Mesenchymal stem cell (in vitro differentiated cells and primary cell): ENCODE measurements around the gene ARHGAP20.

Experiments used
- DNase-seq: peaks from one replicate; pipeline ENCODE4 v3.0.0-alpha.2; 2013
- H2AFZ ChIP-seq: one replicate; pipeline ENCODE4 v1.6.1; 2013; ENCODE audit warnings: low read depth, mild to moderate bottlenecking, control low read depth, inconsistent platforms, low read length, moderate library complexity
- H2AK5ac ChIP-seq: 2 replicates; pipeline ENCODE4 v1.6.1; 2013; ENCODE audit warnings: low read length, moderate library complexity, mild to moderate bottlenecking, inconsistent platforms; ENCODE audit not compliant: severe bottlenecking
- H2BK120ac ChIP-seq: one replicate; pipeline ENCODE4 v1.6.1; 2013; ENCODE audit warnings: low read depth, mild to moderate bottlenecking, inconsistent platforms, low read length, moderate library complexity
- H2BK12ac ChIP-seq, 2 experiments: one replicate each; pipeline ENCODE4 v1.6.1; 2013; ENCODE audit warnings: inconsistent platforms in 2 of 2, low read length in 2 of 2, mild to moderate bottlenecking in 2 of 2, moderate library complexity in 2 of 2, control low read depth in 1 of 2
- H2BK15ac ChIP-seq: one replicate; pipeline ENCODE4 v1.6.1; 2013; ENCODE audit warnings: mild to moderate bottlenecking, low read depth, inconsistent platforms; ENCODE audit not compliant: poor library complexity, severe bottlenecking
- H2BK5ac ChIP-seq: 2 replicates; pipeline ENCODE4 v1.6.1; 2013; ENCODE audit warnings: low read depth, mild to moderate bottlenecking, low read length, control low read depth, inconsistent platforms; ENCODE audit not compliant: poor library complexity, severe bottlenecking
- H3K14ac ChIP-seq, 2 experiments: one replicate each; pipeline ENCODE4 v1.6.1; 2013; ENCODE audit warnings: inconsistent platforms in 2 of 2, low read length in 2 of 2, control low read depth in 1 of 2, mild to moderate bottlenecking in 1 of 2, moderate library complexity in 1 of 2
- H3K18ac ChIP-seq, 2 experiments: one replicate each; pipeline ENCODE4 v1.6.1; 2013; ENCODE audit warnings: inconsistent platforms in 2 of 2, low read length in 2 of 2, control low read depth in 1 of 2, low read depth in 1 of 2, mild to moderate bottlenecking in 1 of 2
- H3K23ac ChIP-seq, 2 experiments: one replicate each; pipeline ENCODE4 v1.6.1; 2013; ENCODE audit warnings: inconsistent platforms in 2 of 2, low read length in 2 of 2, mild to moderate bottlenecking in 2 of 2, moderate library complexity in 2 of 2, control low read depth in 1 of 2
- H3K27ac ChIP-seq: 2 replicates; pipeline ENCODE4 v1.5.1; 2013; ENCODE audit warnings: mild to moderate bottlenecking, moderate library complexity, low read length, control low read depth, inconsistent platforms; ENCODE audit not compliant: poor library complexity, severe bottlenecking
- H3K27me3 ChIP-seq, 2 experiments: 2 replicates each; pipeline versions ENCODE4 v1.6.1 to v1.7.0; 2013; ENCODE audit warnings: low read length in 2 of 2, mild to moderate bottlenecking in 2 of 2, moderate library complexity in 2 of 2, control low read depth in 1 of 2, inconsistent platforms in 1 of 2; ENCODE audit not compliant: control insufficient read depth in 1 of 2, insufficient read depth in 1 of 2
- H3K36me3 ChIP-seq, 2 experiments: 2 replicates each; pipeline versions ENCODE4 v1.6.1 to v1.7.0; 2013; ENCODE audit warnings: low read length in 2 of 2, control low read depth in 1 of 2, inconsistent platforms in 1 of 2, low read depth in 1 of 2, mild to moderate bottlenecking in 1 of 2; ENCODE audit not compliant: insufficient read depth in 2 of 2, control insufficient read depth in 1 of 2
- H3K4ac ChIP-seq, 2 experiments: one replicate each; pipeline ENCODE4 v1.6.1; 2013; ENCODE audit warnings: inconsistent platforms in 2 of 2, low read length in 2 of 2, mild to moderate bottlenecking in 2 of 2, moderate library complexity in 2 of 2, control low read depth in 1 of 2, low read depth in 1 of 2
- H3K4me1 ChIP-seq: 2 replicates; pipeline ENCODE4 v1.6.1; 2013; ENCODE audit warnings: low read depth, low read length, control low read depth; ENCODE audit not compliant: control insufficient read depth, insufficient read depth
- H3K4me2 ChIP-seq: 2 replicates; pipeline ENCODE4 v1.6.1; 2013; ENCODE audit warnings: low read length, mild to moderate bottlenecking, inconsistent platforms; ENCODE audit not compliant: poor library complexity, severe bottlenecking
- H3K4me3 ChIP-seq, 2 experiments: 2 replicates each; pipeline versions ENCODE4 v1.5.1 to v1.7.0; 2013; ENCODE audit warnings: low read length in 2 of 2, mild to moderate bottlenecking in 2 of 2, control low read depth in 1 of 2, low read depth in 1 of 2; ENCODE audit not compliant: insufficient read depth in 1 of 2
- H3K79me1 ChIP-seq: replicated peaks from 2 replicates; pipeline ENCODE4 v1.6.1; 2013; ENCODE audit warnings: mild to moderate bottlenecking, control low read depth, low read length, inconsistent platforms; ENCODE audit not compliant: poor library complexity, severe bottlenecking
- H3K9ac ChIP-seq: 2 replicates; pipeline ENCODE4 v1.7.0; 2013; ENCODE audit warnings: mild to moderate bottlenecking, low read length, moderate library complexity
- H3K9me3 ChIP-seq: 2 replicates; pipeline ENCODE4 v1.7.0; 2013; ENCODE audit warnings: mild to moderate bottlenecking, low read length; ENCODE audit not compliant: control insufficient read depth
- H4K8ac ChIP-seq: one replicate; pipeline ENCODE4 v1.6.1; 2013; ENCODE audit warnings: inconsistent platforms, mild to moderate bottlenecking, low read length, moderate library complexity
- H4K91ac ChIP-seq: one replicate; pipeline ENCODE4 v1.6.1; 2013; ENCODE audit warnings: mild to moderate bottlenecking, low read length, inconsistent platforms
- WGBS: methylation state at CpG from one replicate; pipeline ENCODE4 v1.1.7; 2013; ENCODE audit warnings: mixed read lengths; 5-methylcytosine and 5-hydroxymethylcytosine counted together

Gene ARHGAP20

GRCh38 chr11:110689306-110689705, 22.9 kb downstream of the ARHGAP20 start:
- H3K79me1 ChIP-seq, result no peaks in the 10 kb centered on the region
- H3K27ac ChIP-seq, result no peak overlapping the region
- H2AK5ac ChIP-seq, result no peak overlapping the region
- H3K4me1 ChIP-seq, result no peaks in the 10 kb centered on the region
- H3K36me3 ChIP-seq, result peaks cover 0 to 28% of the 10 kb centered on the region in 2 experiments
- H3K4ac ChIP-seq, result no peak overlapping the region
- no peak overlapping the region for H3K23ac ChIP-seq
- H2BK5ac ChIP-seq, result no peak overlapping the region
- no peak overlapping the region for H4K91ac ChIP-seq
- H3K9ac ChIP-seq, result no peak overlapping the region
- H3K4me2 ChIP-seq, result no peak overlapping the region
- H3K27me3 ChIP-seq, result no peaks in the 10 kb centered on the region
- H3K18ac ChIP-seq, result no peak overlapping the region
- DNase-seq, result no peak
- H4K8ac ChIP-seq, result no peak overlapping the region
- no peak overlapping the region for H2BK15ac ChIP-seq
- no peak overlapping the region for H3K14ac ChIP-seq
- no peak overlapping the region for H2BK120ac ChIP-seq
- no peak overlapping the region for H2BK12ac ChIP-seq
- no peaks in the 10 kb centered on the region for H3K9me3 ChIP-seq
- WGBS, result 100% methylated on average over 2 of the region's 4 CpGs
- no peak overlapping the region for H3K4me3 ChIP-seq
- no peak overlapping the region for H2AFZ ChIP-seq

GRCh38 chr11:110679323-110679975, 32.8 kb downstream of the ARHGAP20 start:
- H3K79me1 ChIP-seq, result no peaks in the 10 kb centered on the region
- H3K9ac ChIP-seq, result no peak overlapping the region
- H3K4ac ChIP-seq, result no peak overlapping the region
- no peak overlapping the region for H2BK15ac ChIP-seq
- H3K18ac ChIP-seq, result no peak overlapping the region
- H3K23ac ChIP-seq, result no peak overlapping the region
- H4K91ac ChIP-seq, result no peak overlapping the region
- no peak overlapping the region for H3K27ac ChIP-seq
- peaks cover 0 to 14% of the 10 kb centered on the region in 2 experiments for H3K36me3 ChIP-seq
- WGBS, result 83% methylated on average over 1 of the region's 2 CpGs
- no peak overlapping the region for H2AFZ ChIP-seq
- no peak overlapping the region for H3K14ac ChIP-seq
- H4K8ac ChIP-seq, result no peak overlapping the region
- peak; percentile 4 for DNase-seq
- no peak overlapping the region for H2AK5ac ChIP-seq
- no peak overlapping the region for H2BK5ac ChIP-seq
- H3K4me1 ChIP-seq, result no peaks in the 10 kb centered on the region
- no peaks in the 10 kb centered on the region for H3K9me3 ChIP-seq
- H2BK120ac ChIP-seq, result no peak overlapping the region
- H2BK12ac ChIP-seq, result no peak overlapping the region
- H3K4me3 ChIP-seq, result no peak overlapping the region
- H3K4me2 ChIP-seq, result no peak overlapping the region
- H3K27me3 ChIP-seq, result no peaks in the 10 kb centered on the region

GRCh38 chr11:110675548-110675947, 36.7 kb downstream of the ARHGAP20 start:
- Histone ChIP-seq H2BK120ac (no peak overlapping the region), H3K9me3 (no peaks in the 10 kb centered on the region)

GRCh38 chr11:110665689-110666465, 46.4 kb downstream of the ARHGAP20 start:
- H3K14ac ChIP-seq, result no peak overlapping the region
- no peak overlapping the region for H3K18ac ChIP-seq
- 89% methylated on average over 5 of the region's 7 CpGs for WGBS
- H3K4ac ChIP-seq, result no peak overlapping the region
- H2AFZ ChIP-seq, result no peak overlapping the region
- no peak overlapping the region for H2AK5ac ChIP-seq
- no peak overlapping the region for H2BK120ac ChIP-seq
- no peak for DNase-seq
- H4K91ac ChIP-seq, result no peak overlapping the region
- no peak overlapping the region for H3K4me2 ChIP-seq
- H2BK5ac ChIP-seq, result no peak overlapping the region
- no peaks in the 10 kb centered on the region for H3K4me1 ChIP-seq
- H3K9ac ChIP-seq, result no peak overlapping the region
- H2BK12ac ChIP-seq, result no peak overlapping the region
- no peaks in the 10 kb centered on the region for H3K79me1 ChIP-seq
- H4K8ac ChIP-seq, result no peak overlapping the region
- H3K4me3 ChIP-seq, result no peak overlapping the region
- H2BK15ac ChIP-seq, result no peak overlapping the region
- H3K9me3 ChIP-seq, result no peaks in the 10 kb centered on the region
- peaks cover 0 to 3% of the 10 kb centered on the region in 2 experiments for H3K36me3 ChIP-seq
- H3K27ac ChIP-seq, result no peak overlapping the region
- no peaks in the 10 kb centered on the region for H3K27me3 ChIP-seq
- no peak overlapping the region for H3K23ac ChIP-seq

More at GRCh38 chr11:110675548-110675947, 36.7 kb downstream of the ARHGAP20 start:
- H3K23ac ChIP-seq, result no peak overlapping the region
- no peak overlapping the region for H2BK5ac ChIP-seq
- H4K91ac ChIP-seq, result no peak overlapping the region
- H3K79me1 ChIP-seq, result no peaks in the 10 kb centered on the region
- H3K27me3 ChIP-seq, result no peaks in the 10 kb centered on the region
- no peak overlapping the region for H2BK15ac ChIP-seq
- H3K9ac ChIP-seq, result no peak overlapping the region
- 81% methylated on average over 2 of the region's 2 CpGs for WGBS
- H3K27ac ChIP-seq, result no peak overlapping the region
- H3K4me3 ChIP-seq, result no peak overlapping the region
- H3K4ac ChIP-seq, result no peak overlapping the region
- H3K36me3 ChIP-seq, result peaks cover 0 to 14% of the 10 kb centered on the region in 2 experiments
- H3K4me2 ChIP-seq, result no peak overlapping the region
- no peak overlapping the region for H4K8ac ChIP-seq
- no peak overlapping the region for H2BK12ac ChIP-seq
- no peak overlapping the region for H3K18ac ChIP-seq
- no peak overlapping the region for H2AK5ac ChIP-seq
- no peaks in the 10 kb centered on the region for H3K4me1 ChIP-seq
- no peak overlapping the region for H2AFZ ChIP-seq
- H3K14ac ChIP-seq, result no peak overlapping the region
- no peak for DNase-seq
